Measurements from ENCODE around the gene KCTD14. TPM values are rescaled to one million over a fixed set of nuclear protein-coding genes. Genes with fewer than 3 reads are reported as not detected.

Gene KCTD14
- total RNA-seq, 1 donor, result 0.45 TPM

DNA sequence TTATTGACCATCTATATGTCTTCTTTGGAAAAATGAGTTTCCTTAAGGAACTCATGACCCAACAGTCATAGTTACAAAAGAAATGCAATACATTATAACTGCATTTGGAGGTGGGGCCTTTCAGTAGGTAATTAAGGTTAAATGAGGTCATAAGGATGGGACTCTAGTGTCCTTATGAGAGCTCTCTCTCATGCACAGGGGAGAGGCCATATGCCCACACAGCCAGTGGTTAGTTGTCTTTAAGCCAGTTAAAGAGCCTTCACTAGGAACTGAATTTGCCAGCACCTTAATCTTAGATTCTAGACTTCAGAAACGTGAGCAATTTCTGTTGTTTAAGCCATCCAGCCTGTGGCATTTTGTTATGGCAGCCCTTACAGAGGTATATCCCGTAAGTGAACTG is 56.0 kb downstream of the KCTD14 start:
- TF ChIP-seq, protein P1, sequence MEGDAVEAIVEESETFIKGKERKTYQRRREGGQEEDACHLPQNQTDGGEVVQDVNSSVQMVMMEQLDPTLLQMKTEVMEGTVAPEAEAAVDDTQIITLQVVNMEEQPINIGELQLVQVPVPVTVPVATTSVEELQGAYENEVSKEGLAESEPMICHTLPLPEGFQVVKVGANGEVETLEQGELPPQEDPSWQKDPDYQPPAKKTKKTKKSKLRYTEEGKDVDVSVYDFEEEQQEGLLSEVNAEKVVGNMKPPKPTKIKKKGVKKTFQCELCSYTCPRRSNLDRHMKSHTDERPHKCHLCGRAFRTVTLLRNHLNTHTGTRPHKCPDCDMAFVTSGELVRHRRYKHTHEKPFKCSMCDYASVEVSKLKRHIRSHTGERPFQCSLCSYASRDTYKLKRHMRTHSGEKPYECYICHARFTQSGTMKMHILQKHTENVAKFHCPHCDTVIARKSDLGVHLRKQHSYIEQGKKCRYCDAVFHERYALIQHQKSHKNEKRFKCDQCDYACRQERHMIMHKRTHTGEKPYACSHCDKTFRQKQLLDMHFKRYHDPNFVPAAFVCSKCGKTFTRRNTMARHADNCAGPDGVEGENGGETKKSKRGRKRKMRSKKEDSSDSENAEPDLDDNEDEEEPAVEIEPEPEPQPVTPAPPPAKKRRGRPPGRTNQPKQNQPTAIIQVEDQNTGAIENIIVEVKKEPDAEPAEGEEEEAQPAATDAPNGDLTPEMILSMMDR (IDR thresholded peaks at IDR 0.05; ENCODE audit: insufficient read depth, low read length), result no peak
- DNase-seq (ENCODE audit: low read depth), result no peak
- H3K4me3 ChIP-seq (ENCODE audit: low read depth, low read length), result no peak overlapping the region

DNA sequence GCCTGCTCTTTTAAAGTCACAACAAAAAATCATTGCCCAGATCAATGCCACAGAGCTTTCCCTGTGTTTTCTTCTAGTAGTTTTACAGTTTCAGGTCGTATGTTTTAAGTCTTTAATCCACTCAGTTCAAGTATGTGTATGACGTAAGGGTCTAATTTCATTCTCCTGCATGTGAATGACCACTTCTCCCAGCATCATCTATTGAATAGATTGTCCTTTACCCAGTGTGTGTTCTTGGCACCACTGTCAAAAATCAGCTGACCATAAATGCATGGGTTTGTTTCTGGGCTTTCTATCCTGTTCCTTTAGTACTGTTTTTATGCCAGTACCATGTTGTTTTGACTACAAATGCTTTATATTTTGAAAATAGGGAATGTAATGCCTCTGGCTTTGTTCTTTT is 56.7 kb downstream of the KCTD14 start:
- no peak overlapping the region for H3K4me3 ChIP-seq (ENCODE audit: low read depth, low read length)
- no peak for DNase-seq (ENCODE audit: low read depth)
- TF ChIP-seq, protein P1 (IDR thresholded peaks at IDR 0.05; ENCODE audit: insufficient read depth, low read length), result no peak

Other genes starting within 250 kb of the KCTD14 start
- gene RSF1, start 202.6 kb downstream of the KCTD14 start, total RNA-seq (ENCODE audit: low replicate concordance), result 44.5 and 293 TPM in 2 replicates
- 28.8 and 51.8 TPM in 2 replicates for gene AAMDC, start 202.1 kb downstream of the KCTD14 start, total RNA-seq (ENCODE audit: low replicate concordance)
- gene INTS4, start 28.6 kb downstream of the KCTD14 start, total RNA-seq (ENCODE audit: low replicate concordance), result 24.1 and 52.6 TPM in 2 replicates
- gene THRSP, start 40.6 kb upstream of the KCTD14 start, total RNA-seq (ENCODE audit: low replicate concordance), result not detected in 2 replicates
- 91.9 and 103 TPM in 2 replicates for gene NDUFC2, start 56.6 kb upstream of the KCTD14 start, total RNA-seq (ENCODE audit: low replicate concordance)
- gene ALG8, start 116.3 kb upstream of the KCTD14 start, total RNA-seq (ENCODE audit: low replicate concordance), result 17.0 and 56.6 TPM in 2 replicates
- 11.9 and 14.5 TPM in 2 replicates for gene KCTD21, start 165.3 kb upstream of the KCTD14 start, total RNA-seq (ENCODE audit: low replicate concordance)
- 10.2 and 32.2 TPM in 2 replicates for gene USP35, start 165.6 kb upstream of the KCTD14 start, total RNA-seq (ENCODE audit: low replicate concordance)